ENCODE measurements around the gene MRPL51. TPM values are rescaled to one million over a fixed set of nuclear protein-coding genes. Genes with fewer than 3 reads are reported as not detected.
A peak's percentile ranks its signal among the peaks of the same experiment; 100 is the strongest.
"Not testable (repeated sequence)": the region's sequence is repeated elsewhere in the genome, so short reads cannot be mapped to it uniquely, and the experiment has no call there.

Gene MRPL51
- polyA plus RNA-seq (2013, experiment 1 of 4), result 188 TPM
- polyA plus RNA-seq (2013, experiment 2 of 4), result 181 TPM
- polyA plus RNA-seq (2013, experiment 3 of 4), result 217 TPM
- polyA plus RNA-seq (2013, experiment 4 of 4), result 237 TPM

DNA sequence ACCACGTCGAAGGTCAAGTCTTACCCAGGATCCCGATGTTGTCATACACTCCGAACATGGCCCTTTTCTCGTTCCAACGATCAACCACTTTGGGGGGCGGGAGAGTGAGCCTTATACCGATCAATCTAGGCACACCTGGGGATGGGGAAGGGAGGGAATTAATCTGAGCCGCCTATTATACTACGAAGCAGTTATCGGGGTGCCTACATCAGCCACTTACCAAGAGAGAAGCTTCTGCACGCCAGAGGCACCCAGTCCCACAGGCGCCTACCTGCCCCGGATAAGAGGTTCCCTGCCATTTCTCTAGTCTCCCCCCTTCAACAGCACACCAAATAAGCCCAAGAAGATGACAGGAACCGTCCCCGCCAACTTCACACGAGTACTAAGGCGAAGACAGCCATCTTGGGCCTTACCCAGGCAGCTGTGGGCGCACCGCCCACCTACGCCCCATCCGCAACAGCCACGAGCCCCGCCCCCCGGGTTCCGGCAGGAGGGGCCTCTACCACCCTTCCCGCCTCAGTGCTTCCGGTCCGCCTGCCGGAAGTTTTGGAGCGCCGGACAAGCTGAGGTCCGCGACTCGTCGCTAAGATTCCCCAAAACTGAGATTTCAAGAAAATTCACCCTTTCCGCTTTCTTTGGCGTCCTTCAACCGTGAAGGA is at the start of gene MRPL51:
MRPL51 (minus strand) TSS at position 425 of the 659 bp plus-strand sequence; CDS start at position 299, 126 bp downstream.
- peak within 1 kb of the TSS; percentile 63 for H3K4me3 ChIP-seq (ENCODE audit: insufficient read depth, low read depth, low read length)
- 1% methylated on average over 39 of the region's 39 CpGs for WGBS, 2 experiments
- no peaks in the 10 kb centered on the region for H3K9me3 ChIP-seq (ENCODE audit: control insufficient read depth, low read length)
- peaks cover 13% of the 10 kb centered on the region for H3K4me1 ChIP-seq (ENCODE audit: control insufficient read depth, insufficient read depth, low read length)
- peak within 1 kb of the TSS; percentile 91 for H3K27ac ChIP-seq (ENCODE audit: insufficient read depth, low read depth, low read length, poor library complexity, severe bottlenecking)
- no peaks in the 10 kb centered on the region for H3K27me3 ChIP-seq (ENCODE audit: control insufficient read depth, insufficient read depth, low read length, poor library complexity, severe bottlenecking)
- H3K36me3 ChIP-seq (ENCODE audit: control insufficient read depth, insufficient read depth, low read length), result peaks cover 13% of the 10 kb centered on the region

DNA sequence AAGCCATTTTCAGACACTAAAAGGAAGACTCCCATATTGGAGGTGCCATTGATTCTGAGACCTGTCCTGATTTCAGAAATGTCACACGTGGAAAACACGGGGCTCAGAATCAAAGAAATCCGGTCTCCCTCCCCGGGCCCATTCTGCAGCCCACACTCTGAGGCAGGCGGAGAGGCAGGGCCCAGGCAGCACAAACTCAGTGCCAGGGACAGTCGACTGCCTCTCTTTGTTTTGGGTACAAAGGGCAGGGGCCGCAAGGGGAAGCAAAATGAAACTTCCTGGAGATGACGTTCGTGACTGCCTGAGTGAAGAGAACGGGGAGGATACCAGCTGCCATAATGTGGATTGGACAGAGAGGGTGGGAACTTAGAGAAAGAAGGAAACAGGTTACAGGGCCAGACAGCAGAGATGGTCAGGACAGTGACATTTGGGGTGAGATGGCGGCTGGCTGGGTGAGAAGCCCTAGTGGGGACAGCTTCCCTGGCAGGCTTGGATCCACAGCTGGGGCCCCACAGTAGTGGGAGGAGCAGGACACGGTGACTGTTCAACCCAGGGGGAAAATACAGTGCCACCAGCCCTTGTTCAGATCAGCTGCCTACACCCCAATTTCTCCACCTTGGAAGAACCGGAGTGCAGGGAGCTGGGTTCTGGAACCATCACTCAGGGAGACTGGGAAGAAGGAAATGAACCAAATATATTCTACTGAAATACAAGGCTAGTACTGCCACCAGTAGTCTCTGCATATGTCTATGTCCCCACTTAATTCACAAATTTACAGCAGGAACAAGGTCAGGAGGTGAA is 49.3 kb upstream of the MRPL51 start:
- H3K27ac ChIP-seq (ENCODE audit: insufficient read depth, low read depth, low read length, poor library complexity, severe bottlenecking), result no peak overlapping the region
- 91% methylated on average over 13 of the region's 13 CpGs for WGBS, 2 experiments
- peaks cover 25% of the 10 kb centered on the region for H3K36me3 ChIP-seq (ENCODE audit: control insufficient read depth, insufficient read depth, low read length)

DNA sequence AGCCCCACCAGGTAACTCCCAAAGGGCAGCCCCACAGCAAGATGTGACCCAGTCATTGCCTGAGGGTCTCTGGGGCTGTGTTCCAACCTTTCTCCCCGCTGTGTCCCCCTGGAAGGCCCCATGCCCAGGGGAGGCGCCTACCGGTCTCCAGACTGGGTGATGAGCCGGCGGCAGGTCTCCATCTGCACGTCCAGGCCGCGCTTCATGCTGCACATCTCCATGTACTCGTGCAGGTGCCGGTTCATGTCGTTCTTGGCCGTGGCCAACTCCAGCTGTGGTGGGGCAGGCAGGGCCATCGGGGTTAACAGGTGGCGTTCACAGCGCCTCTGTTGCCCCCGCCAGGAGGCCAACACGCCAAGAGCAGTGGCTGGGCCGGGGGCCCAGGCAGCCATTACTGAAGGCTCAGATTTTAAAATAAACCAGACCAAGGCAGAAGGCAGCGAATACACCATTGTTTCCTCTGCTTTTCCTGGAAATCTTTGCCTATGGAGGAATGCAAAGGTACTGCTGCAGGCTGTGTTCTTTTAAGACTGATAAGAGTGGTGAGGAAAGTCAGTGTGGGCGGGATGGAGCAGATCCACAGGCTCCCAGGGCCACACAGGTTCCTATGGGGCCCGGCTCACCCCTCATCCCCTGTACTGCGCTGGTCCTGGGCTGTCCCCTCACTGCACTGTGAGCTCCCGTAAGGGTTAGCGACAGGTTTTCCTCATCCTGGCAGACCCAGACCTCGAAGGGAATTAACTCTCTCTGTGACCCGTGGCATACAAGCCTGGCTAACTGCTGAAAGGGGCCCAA is 48.5 kb upstream of the MRPL51 start:
- WGBS, 2 experiments, result 93 to 95% methylated on average over 26 of the region's 26 CpGs

More for the DNA sequence above, 49.3 kb upstream of the MRPL51 start:
- Histone ChIP-seq H3K27me3 (ENCODE audit: control insufficient read depth, insufficient read depth, low read length, poor library complexity, severe bottlenecking) (no peaks in the 10 kb centered on the region), H3K4me1 (ENCODE audit: control insufficient read depth, insufficient read depth, low read length) (peaks cover 4% of the 10 kb centered on the region), H3K9me3 (ENCODE audit: control insufficient read depth, low read length) (no peaks in the 10 kb centered on the region), H3K4me3 (ENCODE audit: insufficient read depth, low read depth, low read length) (no peak overlapping the region)

DNA sequence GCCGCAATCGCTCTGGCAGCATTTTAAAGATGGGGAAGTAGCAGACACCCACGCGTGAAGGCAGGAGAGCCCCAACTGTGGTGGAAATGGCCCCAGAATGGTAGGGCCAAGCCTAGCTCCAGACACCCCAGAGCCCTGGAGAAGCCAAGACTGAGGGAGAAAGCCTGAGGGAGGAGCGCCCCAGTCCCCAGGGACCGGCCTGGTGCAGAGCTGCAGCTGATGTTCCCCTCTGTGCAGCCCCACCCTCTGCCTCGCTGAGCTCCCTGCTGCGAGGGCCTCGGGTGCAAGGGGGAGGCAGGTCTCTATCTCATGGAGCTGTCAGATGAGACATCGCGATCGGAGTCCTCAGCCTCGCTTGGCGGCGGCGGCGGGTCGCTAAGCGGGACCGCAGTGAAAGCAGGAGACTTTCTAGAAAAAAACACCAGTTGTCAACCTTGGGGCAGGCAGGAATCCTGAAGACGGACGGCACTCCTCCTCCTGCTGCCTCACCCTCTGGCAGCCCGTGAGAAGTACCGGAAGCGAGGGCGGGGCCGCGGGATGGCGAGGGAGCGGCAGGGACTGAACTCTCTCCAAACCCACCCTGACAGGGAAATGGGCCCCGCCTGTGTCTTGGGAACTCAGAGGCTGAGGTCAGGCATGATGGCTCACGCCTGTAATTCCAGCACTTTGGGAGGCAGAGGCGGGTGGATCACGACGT is 47.3 kb upstream of the MRPL51 start:
- Histone ChIP-seq H3K9me3 (ENCODE audit: control insufficient read depth, low read length) (no peaks in the 10 kb centered on the region), H3K27ac (ENCODE audit: insufficient read depth, low read depth, low read length, poor library complexity, severe bottlenecking) (no peak overlapping the region), H3K4me1 (ENCODE audit: control insufficient read depth, insufficient read depth, low read length) (peaks cover 13% of the 10 kb centered on the region), H3K27me3 (ENCODE audit: control insufficient read depth, insufficient read depth, low read length, poor library complexity, severe bottlenecking) (no peaks in the 10 kb centered on the region), H3K4me3 (ENCODE audit: insufficient read depth, low read depth, low read length) (no peak overlapping the region), H3K36me3 (ENCODE audit: control insufficient read depth, insufficient read depth, low read length) (peaks cover 33% of the 10 kb centered on the region)
- WGBS, 2 experiments, result 32 to 34% methylated on average over 35 of the region's 35 CpGs

More for the DNA sequence above, 48.5 kb upstream of the MRPL51 start:
- Histone ChIP-seq H3K27ac (ENCODE audit: insufficient read depth, low read depth, low read length, poor library complexity, severe bottlenecking) (no peak overlapping the region), H3K36me3 (ENCODE audit: control insufficient read depth, insufficient read depth, low read length) (peaks cover 27% of the 10 kb centered on the region), H3K4me3 (ENCODE audit: insufficient read depth, low read depth, low read length) (no peak overlapping the region), H3K9me3 (ENCODE audit: control insufficient read depth, low read length) (no peaks in the 10 kb centered on the region), H3K27me3 (ENCODE audit: control insufficient read depth, insufficient read depth, low read length, poor library complexity, severe bottlenecking) (no peaks in the 10 kb centered on the region), H3K4me1 (ENCODE audit: control insufficient read depth, insufficient read depth, low read length) (peaks cover 4% of the 10 kb centered on the region)

DNA sequence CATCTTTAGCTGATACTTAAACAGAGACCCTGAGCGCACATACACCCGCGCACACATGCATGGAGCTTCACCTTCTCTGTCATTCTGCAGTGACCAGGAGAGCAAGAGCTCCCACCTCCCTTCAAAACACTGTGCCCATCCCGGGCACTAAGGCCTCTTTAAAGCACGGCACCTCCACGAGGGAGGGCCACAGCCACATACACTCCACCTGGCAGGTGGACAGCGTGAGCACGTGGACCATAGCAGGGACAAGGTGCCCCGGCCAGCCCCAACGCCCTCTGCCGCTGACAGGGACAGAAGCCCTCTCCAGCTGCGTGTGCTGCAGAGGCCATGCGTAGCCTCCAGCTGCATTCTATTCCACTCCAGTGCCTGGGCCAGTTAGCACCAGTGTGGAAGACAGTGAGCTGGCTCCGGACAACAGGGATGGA is 46.7 kb upstream of the MRPL51 start:
- H3K27ac ChIP-seq (ENCODE audit: insufficient read depth, low read depth, low read length, poor library complexity, severe bottlenecking), result no peak overlapping the region
- peaks cover 13% of the 10 kb centered on the region for H3K4me1 ChIP-seq (ENCODE audit: control insufficient read depth, insufficient read depth, low read length)
- peaks cover 35% of the 10 kb centered on the region for H3K36me3 ChIP-seq (ENCODE audit: control insufficient read depth, insufficient read depth, low read length)
- no peaks in the 10 kb centered on the region for H3K27me3 ChIP-seq (ENCODE audit: control insufficient read depth, insufficient read depth, low read length, poor library complexity, severe bottlenecking)
- no peaks in the 10 kb centered on the region for H3K9me3 ChIP-seq (ENCODE audit: control insufficient read depth, low read length)
- WGBS, 2 experiments, result 85 to 87% methylated on average over 14 of the region's 14 CpGs
- H3K4me3 ChIP-seq (ENCODE audit: insufficient read depth, low read depth, low read length), result no peak overlapping the region

DNA sequence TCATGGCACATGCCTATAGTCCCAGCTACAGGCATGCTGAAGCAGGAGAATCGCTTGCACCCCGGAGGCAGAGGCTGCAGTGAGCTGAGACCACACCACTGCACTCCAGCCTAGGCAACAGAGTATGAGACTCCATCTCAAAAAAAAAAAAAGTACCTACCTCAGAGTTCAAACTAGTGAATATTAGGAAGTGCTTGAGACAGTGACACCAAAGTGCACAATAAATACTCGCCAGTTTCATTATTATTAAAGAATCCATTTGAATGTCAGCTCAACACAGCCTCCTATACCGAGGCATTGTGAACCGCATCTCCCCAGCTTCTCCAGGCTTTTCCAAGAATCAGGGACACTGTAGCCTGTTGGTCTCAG is 46.2 kb upstream of the MRPL51 start:
- Histone ChIP-seq H3K9me3 (ENCODE audit: control insufficient read depth, low read length) (no peaks in the 10 kb centered on the region), H3K4me3 (ENCODE audit: insufficient read depth, low read depth, low read length) (no peak overlapping the region), H3K4me1 (ENCODE audit: control insufficient read depth, insufficient read depth, low read length) (peaks cover 13% of the 10 kb centered on the region), H3K27ac (ENCODE audit: insufficient read depth, low read depth, low read length, poor library complexity, severe bottlenecking) (no peak overlapping the region), H3K27me3 (ENCODE audit: control insufficient read depth, insufficient read depth, low read length, poor library complexity, severe bottlenecking) (no peaks in the 10 kb centered on the region), H3K36me3 (ENCODE audit: control insufficient read depth, insufficient read depth, low read length) (peaks cover 35% of the 10 kb centered on the region)
- WGBS, 2 experiments, result 91 to 92% methylated on average over 5 of the region's 5 CpGs

DNA sequence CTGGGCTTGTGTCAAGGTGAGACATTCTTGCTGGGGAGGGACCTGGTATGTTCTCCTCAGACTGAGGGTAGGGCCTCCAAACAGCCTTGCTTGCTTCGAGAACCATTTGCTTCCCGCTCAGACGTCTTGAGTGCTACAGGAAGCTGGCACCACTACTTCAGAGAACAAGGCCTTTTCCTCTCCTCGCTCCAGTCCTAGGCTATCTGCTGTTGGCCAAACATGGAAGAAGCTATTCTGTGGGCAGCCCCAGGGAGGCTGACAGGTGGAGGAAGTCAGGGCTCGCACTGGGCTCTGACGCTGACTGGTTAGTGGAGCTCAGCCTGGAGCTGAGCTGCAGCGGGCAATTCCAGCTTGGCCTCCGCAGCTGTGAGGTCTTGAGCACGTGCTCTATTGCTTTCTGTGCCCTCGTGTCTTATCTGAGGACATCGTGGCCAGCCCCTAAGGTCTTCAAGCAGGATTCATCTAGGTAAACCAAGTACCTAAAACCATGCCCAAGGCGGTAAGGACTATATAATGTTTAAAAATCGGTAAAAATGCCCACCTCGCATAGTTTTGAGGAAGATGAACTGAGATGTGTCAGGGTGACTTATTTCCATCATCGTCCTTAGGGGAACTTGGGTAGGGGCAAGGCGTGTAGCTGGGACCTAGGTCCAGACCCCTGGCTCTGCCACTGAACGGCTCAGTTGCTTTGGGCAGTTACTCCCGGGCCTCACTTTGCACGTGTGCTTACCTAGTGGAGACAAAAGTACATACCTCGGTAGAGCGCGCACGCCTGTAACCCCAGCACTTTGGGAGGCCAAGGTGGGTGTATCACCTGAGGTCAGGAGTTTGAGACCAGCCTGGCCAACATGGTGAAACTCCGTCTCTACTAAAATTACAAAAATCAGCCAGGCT is 45.6 kb upstream of the MRPL51 start:
- Histone ChIP-seq H3K4me1 (ENCODE audit: control insufficient read depth, insufficient read depth, low read length) (peaks cover 13% of the 10 kb centered on the region), H3K4me3 (ENCODE audit: insufficient read depth, low read depth, low read length) (no peak overlapping the region), H3K9me3 (ENCODE audit: control insufficient read depth, low read length) (no peaks in the 10 kb centered on the region), H3K27me3 (ENCODE audit: control insufficient read depth, insufficient read depth, low read length, poor library complexity, severe bottlenecking) (no peaks in the 10 kb centered on the region), H3K36me3 (ENCODE audit: control insufficient read depth, insufficient read depth, low read length) (peaks cover 35% of the 10 kb centered on the region), H3K27ac (ENCODE audit: insufficient read depth, low read depth, low read length, poor library complexity, severe bottlenecking) (no peak overlapping the region)
- 85 to 89% methylated on average over 24 of the region's 24 CpGs for WGBS, 2 experiments

DNA sequence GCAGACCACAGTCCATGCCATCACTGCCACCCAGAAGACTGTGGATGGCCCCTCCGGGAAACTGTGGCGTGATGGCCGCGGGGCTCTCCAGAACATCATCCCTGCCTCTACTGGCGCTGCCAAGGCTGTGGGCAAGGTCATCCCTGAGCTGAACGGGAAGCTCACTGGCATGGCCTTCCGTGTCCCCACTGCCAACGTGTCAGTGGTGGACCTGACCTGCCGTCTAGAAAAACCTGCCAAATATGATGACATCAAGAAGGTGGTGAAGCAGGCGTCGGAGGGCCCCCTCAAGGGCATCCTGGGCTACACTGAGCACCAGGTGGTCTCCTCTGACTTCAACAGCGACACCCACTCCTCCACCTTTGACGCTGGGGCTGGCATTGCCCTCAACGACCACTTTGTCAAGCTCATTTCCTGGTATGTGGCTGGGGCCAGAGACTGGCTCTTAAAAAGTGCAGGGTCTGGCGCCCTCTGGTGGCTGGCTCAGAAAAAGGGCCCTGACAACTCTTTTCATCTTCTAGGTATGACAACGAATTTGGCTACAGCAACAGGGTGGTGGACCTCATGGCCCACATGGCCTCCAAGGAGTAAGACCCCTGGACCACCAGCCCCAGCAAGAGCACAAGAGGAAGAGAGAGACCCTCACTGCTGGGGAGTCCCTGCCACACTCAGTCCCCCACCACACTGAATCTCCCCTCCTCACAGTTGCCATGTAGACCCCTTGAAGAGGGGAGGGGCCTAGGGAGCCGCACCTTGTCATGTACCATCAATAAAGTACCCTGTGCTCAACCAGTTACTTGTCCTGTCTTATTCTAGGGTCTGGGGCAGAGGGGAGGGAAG is 44.7 kb upstream of the MRPL51 start:
- H3K36me3 ChIP-seq (ENCODE audit: control insufficient read depth, insufficient read depth, low read length), result peaks cover 35% of the 10 kb centered on the region
- not testable (repeated sequence) for H3K27me3 ChIP-seq (ENCODE audit: control insufficient read depth, insufficient read depth, low read length, poor library complexity, severe bottlenecking); H3K9me3 ChIP-seq (ENCODE audit: control insufficient read depth, low read length); H3K4me3 ChIP-seq (ENCODE audit: insufficient read depth, low read depth, low read length); H3K27ac ChIP-seq (ENCODE audit: insufficient read depth, low read depth, low read length, poor library complexity, severe bottlenecking)
- peaks cover 17% of the 10 kb centered on the region for H3K4me1 ChIP-seq (ENCODE audit: control insufficient read depth, insufficient read depth, low read length)
- WGBS, 2 experiments, result 75 to 76% methylated on average over 17 of the region's 17 CpGs

All from ectodermal cell (in vitro differentiated cells).